Embryonic facial prominence (tissue), 1 donor: ENCODE measurements around the gene CDKAL1.
A peak's percentile ranks its signal among the peaks of the same experiment; 100 is the strongest.

ENCODE experiments used
- DNase-seq: peaks from one replicate; pipeline ENCODE4 v3.0.0-alpha.2; 2016; ENCODE audit errors: extremely low spot score

Gene CDKAL1

GRCh38 chr6:20837189-20837588 lies 302.9 kb downstream of the CDKAL1 start:
- DNase-seq: no peak

- no peak for DNase-seq
Observed at GRCh38 chr6:20838113-20838512, 303.9 kb downstream of the CDKAL1 start.

GRCh38 chr6:20839630-20840029 lies 305.4 kb downstream of the CDKAL1 start:
- no peak for DNase-seq

GRCh38 chr6:20840675-20841074 lies 306.4 kb downstream of the CDKAL1 start:
- no peak for DNase-seq

- no peak for DNase-seq
Observed at GRCh38 chr6:20841806-20842205, 307.5 kb downstream of the CDKAL1 start.

GRCh38 chr6:20845592-20845991 lies 311.3 kb downstream of the CDKAL1 start:
- DNase-seq: no peak

GRCh38 chr6:20846602-20847028 lies 312.4 kb downstream of the CDKAL1 start:
- no peak for DNase-seq

- no peak for DNase-seq
Observed at GRCh38 chr6:20847904-20848303, 313.6 kb downstream of the CDKAL1 start.

- DNase-seq: no peak
Observed at GRCh38 chr6:20850686-20851416, 316.6 kb downstream of the CDKAL1 start.

GRCh38 chr6:20851795-20852194 lies 317.5 kb downstream of the CDKAL1 start:
- DNase-seq: no peak

- DNase-seq: no peak
Observed at GRCh38 chr6:20853828-20854227, 319.6 kb downstream of the CDKAL1 start.

- DNase-seq: no peak
Observed at GRCh38 chr6:20856681-20857288, 322.5 kb downstream of the CDKAL1 start.

GRCh38 chr6:20861481-20861880 lies 327.2 kb downstream of the CDKAL1 start:
- no peak for DNase-seq

GRCh38 chr6:20866036-20866435 lies 331.8 kb downstream of the CDKAL1 start:
- DNase-seq: no peak

GRCh38 chr6:20866935-20867703 lies 332.9 kb downstream of the CDKAL1 start:
- DNase-seq: no peak

GRCh38 chr6:20868397-20869096 lies 334.3 kb downstream of the CDKAL1 start:
- DNase-seq: no peak

GRCh38 chr6:20870021-20870420 lies 335.8 kb downstream of the CDKAL1 start:
- DNase-seq: no peak

- no peak for DNase-seq
Observed at GRCh38 chr6:20870493-20870892, 336.2 kb downstream of the CDKAL1 start.

- DNase-seq: no peak
Observed at GRCh38 chr6:20873425-20874190, 339.4 kb downstream of the CDKAL1 start.

GRCh38 chr6:20875369-20875963 lies 341.2 kb downstream of the CDKAL1 start:
- DNase-seq: no peak

- peak; percentile 14 for DNase-seq
Observed at GRCh38 chr6:20876036-20876435, 341.8 kb downstream of the CDKAL1 start.
